Aorta (tissue), 5 donors: ENCODE measurements around the gene ODF2L. TPM values are rescaled to one million over a fixed set of nuclear protein-coding genes. Genes with fewer than 3 reads are reported as not detected.

Experiments used
- ATAC-seq: fragments of 200-7000 bp; cut with Tn5 transposase; one replicate; pipeline ENCODE4 v1.9.1; 2022; ENCODE audit warnings: moderate library complexity; ENCODE audit not compliant: low FRiP score
- DNase-seq, 2 donors: peaks; one replicate each; pipeline ENCODE4 v3.0.0-alpha.2; 2020
- H3K27ac ChIP-seq, 2 donors: one replicate each; pipeline ENCODE4 v1.5.1; 2013; ENCODE audit warnings: low read length in 2 of 2, mild to moderate bottlenecking in 2 of 2, moderate library complexity in 2 of 2, control low read depth in 1 of 2, inconsistent platforms in 1 of 2, low read depth in 1 of 2
- H3K27me3 ChIP-seq, 2 donors: one replicate each; pipeline ENCODE4 v1.6.1; 2013; ENCODE audit warnings: control low read depth in 1 of 2, low read length in 1 of 2, mild to moderate bottlenecking in 1 of 2, moderate library complexity in 1 of 2; ENCODE audit not compliant: insufficient read depth in 2 of 2, control insufficient read depth in 1 of 2
- H3K36me3 ChIP-seq, 2 donors: one replicate each; pipeline ENCODE4 v1.6.1; 2013; ENCODE audit warnings: control low read depth in 1 of 2, low read length in 1 of 2, mild to moderate bottlenecking in 1 of 2; ENCODE audit not compliant: insufficient read depth in 2 of 2, control insufficient read depth in 1 of 2
- H3K4me1 ChIP-seq, 2 donors: one replicate each; pipeline ENCODE4 v1.6.1; 2013; ENCODE audit warnings: low read length in 2 of 2, control low read depth in 1 of 2, mild to moderate bottlenecking in 1 of 2, moderate library complexity in 1 of 2; ENCODE audit not compliant: insufficient read depth in 2 of 2, control insufficient read depth in 1 of 2
- H3K4me3 ChIP-seq, 2 donors: one replicate each; pipeline ENCODE4 v1.5.1; 2013; ENCODE audit warnings: low read length in 2 of 2, control low read depth in 1 of 2, mild to moderate bottlenecking in 1 of 2
- H3K9me3 ChIP-seq: one replicate; pipeline ENCODE4 v1.6.1; 2013; ENCODE audit warnings: mild to moderate bottlenecking, low read length; ENCODE audit not compliant: control insufficient read depth
- WGBS, 2 donors: extraction: QIAGEN DNeasy Blood & Tissue Kit; methylation state at CpG; one replicate each; pipeline ENCODE4 v1.1.7; 2013; 5-methylcytosine and 5-hydroxymethylcytosine counted together
- intact Hi-C, 2 donors: fragments of 100-400 bp; cut with DNase I; formaldehyde crosslinking; loops; one replicate each; pipeline versions ENCODE4 v1.14.2 to v1.15.0; 2022
- polyA plus RNA-seq, 2 donors: library from polyadenylated mRNA; stranded (reverse); fragments of 200-250 nt; gene quantifications; one replicate each; pipeline ENCODE4 v1.2.3, GENCODE V29; 2013
- total RNA-seq, 2 donors: library from RNA; stranded (reverse); fragmentation: NEBNext Ultra II Directional; extraction: Animal tissue kit (Norgen Biotek cat#: 25700); gene quantifications; one replicate each; pipeline ENCODE4 v1.2.1, GENCODE V29; 2021
- donor health status: healthy with polysubstance abuse.
- donor health status: Bipolar disorder and iron deficiency.
- donor health status: DM: no; HTN: no; CAD: no.
- donor health status: DM: no; HTN: no; CAD: no.
- donor health status: DM: yes; HTN: yes; CAD: no.

The ODF2L gene
- total and polyA plus RNA-seq, 4 donors: 2.9 to 73.4 (median 29.2) TPM

- intact Hi-C loops: loop anchor here (5.0 to 10.0 kb wide), 2 partner anchors 127 to 704 kb away; no protein-coding TSS in a partner anchor
- no peaks in the 10 kb centered on the region for H3K4me1 ChIP-seq
- no peaks in the 10 kb centered on the region for H3K36me3 ChIP-seq
- H3K27ac ChIP-seq: no peak overlapping the region
- H3K9me3 ChIP-seq: no peaks in the 10 kb centered on the region
- DNase-seq (no peak), ATAC-seq (peak; percentile 79)
- H3K4me3 ChIP-seq: no peak overlapping the region
- no peaks in the 10 kb centered on the region for H3K27me3 ChIP-seq
- WGBS, 2 donors: 4 to 7% methylated on average over 4 of the region's 4 CpGs
Measured at GRCh38 chr1:86380257-86380861, 15.8 kb downstream of the ODF2L start.

GRCh38 chr1:86378813-86379212, 17.3 kb downstream of the ODF2L start:
- intact Hi-C loops: no loop called here
- 88 to 94% methylated on average over 1 of the region's 1 CpG for WGBS, 2 donors
- H3K9me3 ChIP-seq: no peaks in the 10 kb centered on the region
- no peaks in the 10 kb centered on the region for H3K27me3 ChIP-seq
- no peak for ATAC-seq
- H3K36me3 ChIP-seq: no peaks in the 10 kb centered on the region
- no peak for DNase-seq
- H3K4me1 ChIP-seq: no peaks in the 10 kb centered on the region
- no peak overlapping the region for H3K4me3 ChIP-seq
- no peak overlapping the region for H3K27ac ChIP-seq

GRCh38 chr1:86377341-86377740, 18.8 kb downstream of the ODF2L start:
- Histone ChIP-seq H3K4me3 (no peak overlapping the region), H3K27ac (no peak overlapping the region), H3K36me3 (no peaks in the 10 kb centered on the region), H3K9me3 (no peaks in the 10 kb centered on the region), H3K4me1 (no peaks in the 10 kb centered on the region), H3K27me3 (no peaks in the 10 kb centered on the region)
- DNase-seq (no peak), ATAC-seq (no peak)
- WGBS, 2 donors: 92 to 100% methylated on average over 1 of the region's 1 CpG
- intact Hi-C loops: no loop called here

GRCh38 chr1:86375688-86376087, 20.4 kb downstream of the ODF2L start:
- intact Hi-C loops: no loop called here

GRCh38 chr1:86370601-86371022, 25.5 kb downstream of the ODF2L start:
- DNase-seq (no peak), ATAC-seq (no peak)
- no peaks in the 10 kb centered on the region for H3K27me3 ChIP-seq
- H3K4me3 ChIP-seq: no peak overlapping the region
- no peaks in the 10 kb centered on the region for H3K4me1 ChIP-seq
- no peak overlapping the region for H3K27ac ChIP-seq
- no peaks in the 10 kb centered on the region for H3K9me3 ChIP-seq
- no peaks in the 10 kb centered on the region for H3K36me3 ChIP-seq
- intact Hi-C loops: no loop called here

More at GRCh38 chr1:86375688-86376087, 20.4 kb downstream of the ODF2L start:
- no peaks in the 10 kb centered on the region for H3K27me3 ChIP-seq
- no peak overlapping the region for H3K27ac ChIP-seq
- whole genome bisulfite sequencing, 2 donors: 87% methylated on average over 1 of the region's 1 CpG
- DNase-seq: no peak
- H3K9me3 ChIP-seq: no peaks in the 10 kb centered on the region
- H3K4me1 ChIP-seq: no peaks in the 10 kb centered on the region
- no peak overlapping the region for H3K4me3 ChIP-seq
- no peak for ATAC-seq
- no peaks in the 10 kb centered on the region for H3K36me3 ChIP-seq

GRCh38 chr1:86365896-86366295, 30.2 kb downstream of the ODF2L start:
- 91 to 93% methylated on average over 6 of the region's 6 CpGs for WGBS, 2 donors
- H3K36me3 ChIP-seq: no peaks in the 10 kb centered on the region
- no peak for ATAC-seq

GRCh38 chr1:86362807-86363206, 33.3 kb downstream of the ODF2L start:
- Histone ChIP-seq H3K4me3 (no peak overlapping the region), H3K27ac (no peak overlapping the region), H3K9me3 (no peaks in the 10 kb centered on the region), H3K36me3 (peaks cover 0 to 2% of the 10 kb centered on the region in 2 donors), H3K4me1 (no peaks in the 10 kb centered on the region), H3K27me3 (no peaks in the 10 kb centered on the region)
- ATAC-seq (no peak), DNase-seq (no peak)
- intact Hi-C loops: no loop called here
- 95 to 98% methylated on average over 4 of the region's 4 CpGs for WGBS, 2 donors

More at GRCh38 chr1:86365896-86366295, 30.2 kb downstream of the ODF2L start:
- no peaks in the 10 kb centered on the region for H3K9me3 ChIP-seq
- no peak overlapping the region for H3K27ac ChIP-seq
- no peaks in the 10 kb centered on the region for H3K27me3 ChIP-seq
- intact Hi-C loops: no loop called here
- no peak overlapping the region for H3K4me3 ChIP-seq
- no peak for DNase-seq
- H3K4me1 ChIP-seq: no peaks in the 10 kb centered on the region

GRCh38 chr1:86357796-86358195, 38.3 kb downstream of the ODF2L start:
- intact Hi-C loops: no loop called here
- 81 to 82% methylated on average over 5 of the region's 5 CpGs for WGBS, 2 donors
- Histone ChIP-seq H3K36me3 (peaks cover 2 to 5% of the 10 kb centered on the region in 2 donors), H3K27ac (no peak overlapping the region), H3K27me3 (no peaks in the 10 kb centered on the region), H3K4me1 (no peaks in the 10 kb centered on the region), H3K9me3 (no peaks in the 10 kb centered on the region), H3K4me3 (no peak overlapping the region)
- no peak for DNase-seq
- ATAC-seq: no peak

- Histone ChIP-seq H3K27ac (no peak overlapping the region), H3K9me3 (no peaks in the 10 kb centered on the region), H3K4me3 (no peak overlapping the region), H3K4me1 (no peaks in the 10 kb centered on the region), H3K27me3 (no peaks in the 10 kb centered on the region), H3K36me3 (peaks cover 2 to 5% of the 10 kb centered on the region in 2 donors)
- intact Hi-C loops: no loop called here
- ATAC-seq: no peak
- no peak for DNase-seq
- 85 to 89% methylated on average over 10 of the region's 10 CpGs for WGBS, 2 donors
Measured at GRCh38 chr1:86356247-86356646, 39.9 kb downstream of the ODF2L start.
